Measurements from ENCODE around the gene RXRA. TPM values are rescaled to one million over a fixed set of nuclear protein-coding genes. Genes with fewer than 3 reads are reported as not detected.

RXRA gene
- total RNA-seq, 1 experiment from 2014 or later, result 23.2 TPM

DNA sequence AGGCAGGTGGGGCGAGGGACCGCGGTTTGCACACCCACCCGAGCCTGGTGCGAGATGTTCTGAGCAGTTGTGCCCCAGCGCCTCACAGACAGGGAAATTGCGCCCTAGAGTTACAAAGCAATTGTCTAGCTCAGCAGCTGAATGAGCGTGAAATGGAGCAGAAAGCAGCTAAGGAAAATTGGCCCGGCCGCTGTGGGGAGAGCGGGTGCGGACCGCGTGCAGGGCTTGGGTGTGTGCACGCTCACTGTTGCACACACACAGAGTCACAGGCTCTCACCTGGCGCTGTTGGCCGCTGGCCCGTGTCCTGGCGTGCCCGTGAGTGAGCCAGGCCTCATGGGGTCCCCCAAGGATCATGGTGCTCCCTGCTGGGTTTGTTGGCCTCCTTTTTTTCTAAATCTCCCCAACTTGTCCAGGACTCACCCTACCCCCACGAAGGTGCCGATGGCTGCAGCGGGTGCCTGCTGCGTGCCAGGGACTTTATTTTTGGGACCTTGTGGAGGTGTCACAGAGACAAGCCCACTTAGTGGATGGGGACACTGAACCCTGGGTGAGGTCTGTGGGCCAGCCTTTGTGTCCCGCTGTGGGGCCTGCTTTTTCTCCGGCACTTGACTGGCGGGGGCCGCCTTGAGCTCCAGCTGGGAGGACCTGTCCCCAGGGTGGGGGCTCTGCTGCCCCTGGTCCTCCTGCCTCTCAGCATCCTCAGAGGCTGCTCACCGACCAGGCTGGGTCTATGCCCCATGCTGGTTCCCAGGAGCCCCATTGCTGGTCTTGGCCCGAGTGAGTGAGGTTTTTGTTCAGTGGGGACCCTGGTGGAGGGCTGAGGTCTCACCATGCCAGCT, 5.2 kb downstream of the RXRA start:
- Histone ChIP-seq H3K4me3 (ENCODE audit: insufficient read depth, low read depth, low read length) (no peak overlapping the region), H3K36me3 (replicated peaks; ENCODE audit: control insufficient read depth, insufficient read depth, low read length) (no peaks in the 10 kb centered on the region), H3K27me3 (ENCODE audit: control insufficient read depth, insufficient read depth, low read length) (no peaks in the 10 kb centered on the region)
- no peak for DNase-seq

DNA sequence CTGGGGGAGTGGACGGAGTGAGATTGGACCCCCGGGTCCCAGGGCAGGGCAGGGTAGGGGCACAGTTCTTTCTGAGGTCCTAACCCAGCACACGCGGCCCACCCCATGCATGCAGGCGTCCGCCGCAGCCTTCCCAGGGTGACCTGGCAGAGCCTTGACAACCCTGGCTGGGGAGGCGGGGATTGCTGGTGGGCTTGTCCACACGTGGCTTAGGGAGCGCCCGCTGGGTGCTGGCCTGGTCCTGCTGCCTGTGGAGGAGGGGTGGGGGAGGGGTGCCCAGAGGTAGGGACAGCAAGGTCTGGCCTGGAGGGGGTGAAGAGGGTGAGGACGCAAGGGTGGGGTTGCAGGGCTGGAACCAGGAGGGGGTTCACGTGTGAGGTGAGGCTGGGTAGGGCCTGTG, 6.0 kb downstream of the RXRA start:
- H3K27me3 ChIP-seq (ENCODE audit: control insufficient read depth, insufficient read depth, low read length), result no peaks in the 10 kb centered on the region
- no peak for DNase-seq
- no peak overlapping the region for H3K4me3 ChIP-seq (ENCODE audit: insufficient read depth, low read depth, low read length)
- H3K36me3 ChIP-seq (replicated peaks; ENCODE audit: control insufficient read depth, insufficient read depth, low read length), result no peaks in the 10 kb centered on the region

DNA sequence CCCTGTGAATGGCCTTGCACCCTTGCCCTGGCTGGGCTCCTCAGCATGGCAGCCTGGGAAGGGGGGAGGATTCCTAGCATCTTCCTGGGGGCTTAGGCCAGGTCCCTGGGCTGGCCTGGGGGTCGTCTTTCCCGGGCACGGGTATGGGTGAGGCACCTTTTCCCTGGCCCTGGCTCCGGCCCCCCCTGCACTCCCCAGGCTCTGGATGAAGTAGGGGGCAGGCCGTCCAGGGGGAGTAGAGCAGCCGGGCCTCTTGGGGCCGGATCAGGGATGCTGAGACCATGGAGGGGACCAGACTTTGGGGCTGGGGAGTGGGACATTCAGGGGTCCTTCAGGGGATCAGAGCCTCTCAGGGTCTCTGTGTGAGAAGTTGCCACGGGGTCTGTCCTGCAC, 6.6 kb downstream of the RXRA start:
- no peak for DNase-seq
- no peaks in the 10 kb centered on the region for H3K36me3 ChIP-seq (replicated peaks; ENCODE audit: control insufficient read depth, insufficient read depth, low read length)
- H3K4me3 ChIP-seq (ENCODE audit: insufficient read depth, low read depth, low read length), result no peak overlapping the region
- H3K27me3 ChIP-seq (ENCODE audit: control insufficient read depth, insufficient read depth, low read length), result no peaks in the 10 kb centered on the region

DNA sequence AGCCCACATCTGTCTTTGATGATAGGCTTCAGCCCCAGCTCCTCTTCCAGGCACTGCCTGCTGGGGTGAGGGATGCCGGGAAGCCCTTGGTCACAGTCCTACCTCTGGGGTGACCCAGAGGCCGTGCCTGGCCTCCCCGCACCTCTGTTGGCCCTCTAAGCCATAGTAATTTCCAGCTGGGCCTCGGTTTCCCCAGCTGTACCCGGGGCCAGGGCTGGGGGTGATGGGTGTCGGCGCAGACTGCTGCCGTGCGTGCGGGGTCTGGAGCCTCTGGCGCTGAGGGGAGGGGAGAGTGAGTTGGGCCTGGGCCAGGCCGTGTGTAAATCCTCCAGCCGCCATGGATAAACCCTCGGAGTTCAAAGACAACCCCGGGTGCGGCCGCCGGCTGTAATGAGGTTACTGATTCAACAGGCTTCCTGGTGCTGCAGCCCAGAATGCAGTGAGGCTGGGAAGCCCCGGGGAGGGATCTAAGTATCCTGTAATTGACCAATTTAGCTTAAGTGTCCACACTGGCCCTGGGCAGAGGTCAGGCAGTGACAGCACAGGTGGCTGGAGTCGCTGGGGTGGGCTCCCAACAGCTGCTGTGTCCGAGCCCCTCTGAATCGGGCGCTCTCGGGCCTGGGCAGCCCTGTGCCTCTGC, 7.1 kb downstream of the RXRA start:
- Histone ChIP-seq H3K36me3 (replicated peaks; ENCODE audit: control insufficient read depth, insufficient read depth, low read length) (no peaks in the 10 kb centered on the region), H3K4me3 (ENCODE audit: insufficient read depth, low read depth, low read length) (no peak overlapping the region), H3K27me3 (ENCODE audit: control insufficient read depth, insufficient read depth, low read length) (no peaks in the 10 kb centered on the region)
- DNase-seq, result no peak

DNA sequence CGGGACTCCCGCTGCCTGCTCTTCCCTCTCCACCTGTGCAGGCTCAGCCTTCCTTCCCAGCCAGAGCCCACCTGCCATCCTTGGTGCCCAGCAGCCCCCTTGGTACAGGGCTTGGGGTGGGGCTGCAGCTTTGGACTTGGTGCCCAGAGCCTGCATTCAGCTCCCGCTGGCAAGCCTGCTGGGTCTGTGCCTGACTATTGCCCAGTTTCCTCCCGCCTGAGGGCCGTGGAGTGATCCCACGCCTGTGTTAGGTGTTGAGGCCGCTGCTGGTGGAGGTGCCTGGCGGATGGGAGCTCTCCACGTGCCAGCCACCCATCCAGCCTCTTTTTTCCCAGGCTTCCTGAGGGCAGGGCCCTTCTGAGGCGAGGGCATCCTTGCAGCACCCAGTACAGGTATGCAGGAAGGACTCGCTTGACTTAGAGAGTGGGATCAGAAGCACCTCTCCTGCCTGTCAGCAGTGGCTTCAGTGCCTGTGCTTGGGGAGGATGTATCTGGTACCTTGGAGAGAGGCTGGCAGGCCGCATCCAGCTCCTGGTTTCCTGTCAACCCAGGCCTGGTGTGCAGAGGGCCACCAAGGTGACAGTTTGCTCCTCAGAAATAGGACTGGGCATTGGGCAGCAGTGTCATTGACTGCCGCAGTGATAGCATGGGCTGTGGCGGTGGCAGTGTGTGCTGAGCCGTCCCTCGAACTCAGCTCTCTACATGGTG, 7.8 kb downstream of the RXRA start:
- Histone ChIP-seq H3K36me3 (replicated peaks; ENCODE audit: control insufficient read depth, insufficient read depth, low read length) (no peaks in the 10 kb centered on the region), H3K4me3 (ENCODE audit: insufficient read depth, low read depth, low read length) (no peak overlapping the region), H3K27me3 (ENCODE audit: control insufficient read depth, insufficient read depth, low read length) (no peaks in the 10 kb centered on the region)
- no peak for DNase-seq

DNA sequence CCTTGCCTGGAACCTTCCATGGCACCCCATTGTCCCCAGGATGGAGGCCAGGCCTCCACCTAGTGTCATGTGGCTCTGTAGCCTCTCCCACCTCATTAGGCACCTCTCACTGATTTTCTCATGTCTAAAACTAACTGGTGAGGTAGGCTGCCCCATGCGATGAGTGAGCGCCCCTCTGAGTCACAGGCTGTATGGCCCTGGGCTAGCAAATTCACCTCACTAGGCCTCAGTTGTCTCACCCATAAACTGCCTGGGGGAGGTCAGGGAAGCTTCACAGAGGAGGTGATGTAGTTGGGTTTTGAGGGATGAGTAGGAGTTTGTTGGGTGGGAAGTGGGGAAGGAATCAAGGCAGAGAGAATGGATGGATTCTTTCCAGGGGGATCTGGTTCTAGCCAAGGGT, 8.8 kb downstream of the RXRA start:
- DNase-seq, result no peak

DNA sequence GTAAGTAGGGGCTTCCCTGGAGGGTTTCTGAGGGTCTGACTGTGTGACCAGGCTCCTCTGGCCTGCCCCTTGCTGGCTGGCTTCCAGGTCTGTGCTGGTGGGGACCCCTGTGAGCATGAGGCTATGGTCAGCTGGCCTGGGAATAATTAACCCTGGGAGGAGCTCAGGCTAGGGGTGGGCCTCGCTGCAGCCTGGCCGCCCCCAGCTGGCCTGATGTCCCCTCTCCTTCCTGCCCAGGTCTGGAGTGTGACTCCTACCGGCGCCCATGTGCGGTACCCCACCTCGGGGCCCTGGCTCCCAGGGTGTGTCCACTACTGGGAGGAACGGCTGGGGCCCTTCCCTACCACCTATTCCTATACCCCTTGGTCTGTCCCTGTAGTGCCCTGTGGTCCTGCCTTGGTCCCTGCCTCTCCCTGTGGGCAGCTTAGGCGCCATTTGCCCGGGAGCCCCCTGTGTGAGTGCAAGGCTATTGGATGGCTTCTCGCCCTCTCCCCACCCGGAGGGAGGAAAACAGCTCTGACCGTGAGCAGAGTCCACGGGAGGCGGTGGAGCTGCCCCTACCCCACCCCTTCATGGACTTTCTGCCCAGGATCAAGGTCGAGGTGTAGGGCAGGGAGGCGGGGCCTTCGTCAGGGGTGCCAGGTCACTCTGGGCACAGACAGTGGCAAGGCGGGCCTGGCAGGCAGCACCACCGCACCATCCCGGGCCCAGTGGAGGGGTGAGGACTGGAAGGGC, 9.4 kb downstream of the RXRA start:
- no peak for DNase-seq
- H3K4me3 ChIP-seq (ENCODE audit: insufficient read depth, low read depth, low read length), result no peak overlapping the region
- H3K27me3 ChIP-seq (ENCODE audit: control insufficient read depth, insufficient read depth, low read length), result no peaks in the 10 kb centered on the region
- no peaks in the 10 kb centered on the region for H3K36me3 ChIP-seq (replicated peaks; ENCODE audit: control insufficient read depth, insufficient read depth, low read length)

More for the DNA sequence above, 8.8 kb downstream of the RXRA start:
- Histone ChIP-seq H3K4me3 (ENCODE audit: insufficient read depth, low read depth, low read length) (no peak overlapping the region), H3K27me3 (ENCODE audit: control insufficient read depth, insufficient read depth, low read length) (no peaks in the 10 kb centered on the region), H3K36me3 (replicated peaks; ENCODE audit: control insufficient read depth, insufficient read depth, low read length) (no peaks in the 10 kb centered on the region)

DNA sequence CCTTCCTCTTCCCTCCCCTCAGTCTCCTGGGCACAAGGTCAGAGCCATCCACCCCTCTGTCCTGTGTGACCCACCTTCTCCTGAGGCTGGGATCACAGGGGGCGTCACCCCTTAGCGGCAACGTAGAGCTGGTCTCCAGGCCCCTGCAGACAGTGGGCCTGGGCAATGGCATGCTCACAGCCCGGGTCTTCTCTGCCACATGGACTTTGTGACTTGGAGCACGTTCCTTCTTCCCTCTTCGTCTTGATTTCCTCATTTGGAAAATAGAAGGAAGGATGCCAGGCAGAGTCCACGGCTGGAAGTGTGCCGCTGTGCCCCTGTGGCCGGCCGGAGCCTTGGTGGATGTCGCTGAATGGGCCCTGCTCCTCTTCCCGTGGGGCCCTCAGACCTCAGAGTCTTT, 10.0 kb downstream of the RXRA start:
- no peak for DNase-seq
- H3K27me3 ChIP-seq (ENCODE audit: control insufficient read depth, insufficient read depth, low read length), result no peaks in the 10 kb centered on the region
- H3K4me3 ChIP-seq (ENCODE audit: insufficient read depth, low read depth, low read length), result no peak overlapping the region
- no peaks in the 10 kb centered on the region for H3K36me3 ChIP-seq (replicated peaks; ENCODE audit: control insufficient read depth, insufficient read depth, low read length)

DNA sequence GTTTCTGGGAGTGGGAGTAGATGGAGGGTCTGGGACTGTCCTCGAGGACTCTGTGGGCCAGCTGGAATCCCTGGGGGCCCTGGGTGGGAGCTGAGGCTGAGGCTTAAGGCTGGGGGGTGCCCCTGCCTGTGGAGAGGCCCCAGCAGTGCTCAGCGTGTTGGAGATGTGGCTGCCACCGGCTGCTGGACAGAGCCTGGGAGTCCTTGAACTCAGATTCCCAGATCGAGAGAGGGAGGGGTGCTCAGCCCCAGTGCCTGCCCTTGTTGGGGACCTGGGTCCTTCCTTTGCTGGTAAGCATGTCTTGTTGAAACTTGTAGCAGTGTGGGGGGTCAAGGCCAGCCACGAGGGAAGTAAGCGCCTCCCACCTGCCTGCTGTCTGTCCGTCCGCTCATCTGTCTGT, 10.7 kb downstream of the RXRA start:
- no peaks in the 10 kb centered on the region for H3K27me3 ChIP-seq (ENCODE audit: control insufficient read depth, insufficient read depth, low read length)
- DNase-seq, result no peak
- no peaks in the 10 kb centered on the region for H3K36me3 ChIP-seq (replicated peaks; ENCODE audit: control insufficient read depth, insufficient read depth, low read length)
- H3K4me3 ChIP-seq (ENCODE audit: insufficient read depth, low read depth, low read length), result no peak overlapping the region

DNA sequence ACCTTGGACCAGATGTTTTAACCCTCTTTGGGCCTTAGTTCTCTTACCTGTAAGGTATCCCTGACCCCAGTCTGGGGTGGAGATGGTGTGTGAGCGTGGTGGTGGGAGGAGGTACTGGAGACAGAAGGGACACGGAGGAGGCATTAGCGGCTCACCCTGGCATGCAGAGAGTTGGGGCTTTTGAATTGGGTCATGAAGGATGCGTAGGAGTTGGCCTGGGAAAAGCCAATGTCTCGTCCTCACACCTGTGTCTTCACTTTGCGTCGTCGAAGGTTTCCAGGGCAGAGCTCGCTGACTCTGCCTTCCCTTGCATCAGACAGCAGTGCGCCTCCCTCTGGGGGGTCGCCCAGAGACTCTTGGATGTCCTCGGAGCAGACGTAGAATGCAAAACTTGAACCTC, 11.2 kb downstream of the RXRA start:
- DNase-seq, result no peak
- Histone ChIP-seq H3K36me3 (replicated peaks; ENCODE audit: control insufficient read depth, insufficient read depth, low read length) (no peaks in the 10 kb centered on the region), H3K4me3 (ENCODE audit: insufficient read depth, low read depth, low read length) (no peak overlapping the region), H3K27me3 (ENCODE audit: control insufficient read depth, insufficient read depth, low read length) (no peaks in the 10 kb centered on the region)

DNA sequence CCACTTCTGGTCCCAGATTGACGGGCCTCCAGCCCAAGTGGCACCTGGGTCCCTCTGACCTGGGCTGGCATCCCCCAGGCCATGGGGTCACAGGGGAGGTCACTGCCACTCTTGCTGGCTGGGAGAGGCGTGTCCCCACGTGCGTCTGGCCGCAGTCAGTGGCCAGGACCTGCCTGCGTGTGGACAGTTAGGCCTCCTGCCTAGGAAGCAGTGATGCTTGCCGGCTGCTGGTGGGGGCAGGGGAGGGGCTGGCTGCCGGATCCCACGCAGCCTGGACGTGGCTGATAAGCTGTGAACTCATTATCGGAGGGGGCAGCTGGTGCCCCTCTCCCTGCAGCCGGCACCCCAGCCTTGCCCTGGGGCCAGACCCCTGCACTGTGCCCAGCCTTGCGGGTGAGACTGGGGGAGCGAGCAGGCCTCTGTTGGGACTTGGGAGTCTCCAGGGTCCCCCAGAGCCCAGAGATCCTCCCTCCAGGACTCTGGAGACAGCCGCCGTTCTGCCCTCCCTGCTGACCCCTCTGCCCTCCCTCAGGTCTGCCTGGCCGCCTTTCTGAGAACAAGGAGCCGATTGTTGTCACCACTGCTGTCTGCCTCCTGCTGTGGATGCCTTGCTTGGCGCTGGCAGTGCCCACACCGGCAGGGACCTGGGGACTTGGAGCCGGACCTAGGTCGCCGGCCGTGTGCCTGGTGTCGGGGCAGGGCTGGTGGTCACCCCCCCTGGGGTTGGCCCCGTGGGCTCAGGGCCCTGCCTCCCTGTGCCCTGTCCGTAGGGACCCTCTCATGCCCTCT, 12.3 kb downstream of the RXRA start:
- DNase-seq, result no peak
- Histone ChIP-seq H3K36me3 (replicated peaks; ENCODE audit: control insufficient read depth, insufficient read depth, low read length) (no peaks in the 10 kb centered on the region), H3K27me3 (ENCODE audit: control insufficient read depth, insufficient read depth, low read length) (no peaks in the 10 kb centered on the region), H3K4me3 (ENCODE audit: insufficient read depth, low read depth, low read length) (no peak overlapping the region)

DNA sequence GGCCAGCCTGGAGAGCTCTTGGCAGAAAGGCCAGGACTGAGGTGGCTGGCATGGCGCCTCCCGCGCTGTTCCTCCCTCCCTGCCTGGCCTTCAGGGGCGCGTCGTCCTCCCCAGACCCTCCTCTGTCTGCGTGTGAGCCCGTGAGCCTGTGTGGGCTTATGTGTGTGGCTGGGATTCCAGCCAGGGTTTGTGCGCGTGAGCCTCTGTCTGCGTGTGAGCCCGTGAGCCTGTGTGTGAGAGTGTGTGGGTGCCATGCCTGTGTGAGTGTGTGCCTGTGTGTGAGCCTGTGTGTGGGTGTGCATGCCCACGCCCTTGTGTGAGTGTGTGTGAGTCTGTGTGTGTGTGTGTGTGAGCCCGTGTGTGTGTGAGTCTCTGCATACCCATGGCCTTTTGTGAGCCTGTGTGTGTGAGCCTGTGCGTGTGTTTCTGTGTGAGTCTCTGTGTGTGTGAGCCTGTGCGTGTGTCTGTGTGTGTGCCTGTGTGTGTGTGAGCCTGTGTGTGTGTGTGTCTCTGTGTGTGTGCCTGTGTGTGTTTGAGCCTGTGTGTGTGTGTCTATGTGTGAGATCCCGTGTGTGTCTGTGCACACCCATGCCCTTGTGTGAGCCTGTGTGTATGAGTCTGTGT, 13.0 kb downstream of the RXRA start:
- Histone ChIP-seq H3K27me3 (ENCODE audit: control insufficient read depth, insufficient read depth, low read length) (no peaks in the 10 kb centered on the region), H3K36me3 (replicated peaks; ENCODE audit: control insufficient read depth, insufficient read depth, low read length) (no peaks in the 10 kb centered on the region), H3K4me3 (ENCODE audit: insufficient read depth, low read depth, low read length) (no peak overlapping the region)
- no peak for DNase-seq

DNA sequence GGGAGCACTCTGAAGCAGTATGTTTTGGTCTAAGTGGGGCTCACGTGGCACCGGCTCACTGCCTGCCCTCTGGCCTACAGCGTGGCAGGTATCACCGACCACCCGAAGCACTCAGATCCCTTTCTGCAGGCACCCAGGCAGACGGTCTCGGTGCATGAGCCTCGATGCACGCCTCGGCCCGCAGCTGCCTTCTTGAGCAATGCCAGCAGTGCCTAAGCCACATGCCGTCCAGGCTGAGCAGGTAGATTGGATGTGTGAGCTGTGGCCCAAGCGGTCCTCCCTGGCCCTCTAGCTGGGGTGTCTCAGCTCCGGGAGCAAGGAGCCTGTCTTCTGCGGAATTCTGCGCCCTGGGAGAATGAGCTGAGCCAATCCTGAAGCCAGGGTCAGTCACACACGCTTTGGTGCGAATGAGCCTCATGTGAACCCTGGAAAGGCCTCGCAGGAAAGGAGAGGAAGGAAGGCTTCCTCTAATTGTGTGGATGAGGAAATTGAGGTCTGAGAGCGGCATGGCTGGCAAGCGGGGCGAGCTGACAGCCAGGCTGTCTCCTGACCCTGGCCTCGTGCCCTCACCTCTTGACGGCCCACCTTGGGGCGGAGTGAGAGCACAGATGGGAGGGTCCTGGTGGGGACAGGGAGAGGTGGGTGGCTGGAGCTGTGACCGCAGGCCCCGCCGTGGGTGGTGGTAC, 14.4 kb downstream of the RXRA start:
- DNase-seq, result no peak
- H3K27me3 ChIP-seq (ENCODE audit: control insufficient read depth, insufficient read depth, low read length), result no peaks in the 10 kb centered on the region
- no peak overlapping the region for H3K4me3 ChIP-seq (ENCODE audit: insufficient read depth, low read depth, low read length)
- H3K36me3 ChIP-seq (replicated peaks; ENCODE audit: control insufficient read depth, insufficient read depth, low read length), result no peaks in the 10 kb centered on the region

All from H7 (cell line).